ENCODE data around the gene PEF1.

The PEF1 gene

GRCh38 chr1:31671561-31672201 is 27.0 kb upstream of the PEF1 start:
- no peak for DNase-seq

GRCh38 chr1:31671147-31671546 is 26.5 kb upstream of the PEF1 start:
- DNase-seq = no peak

DNA sequence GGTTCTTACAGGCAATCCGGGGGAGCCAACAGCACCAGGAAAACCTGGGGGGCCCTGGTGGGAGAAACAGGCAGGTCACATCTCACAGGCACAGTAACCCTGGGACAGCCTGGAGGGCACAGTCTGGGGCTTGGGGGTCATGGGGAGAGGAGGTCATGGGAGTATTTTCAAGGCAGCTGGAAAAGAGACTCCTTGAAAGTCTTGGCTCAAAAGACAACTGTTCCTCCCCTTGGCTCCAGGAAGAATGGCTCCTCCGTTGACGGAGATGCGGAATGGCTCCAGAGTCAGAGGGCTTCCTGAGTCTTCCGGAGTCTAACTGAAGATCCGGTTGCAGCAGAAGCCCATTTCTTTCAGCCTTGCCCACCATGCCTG is 25.9 kb upstream of the PEF1 start:
- DNase-seq = no peak

DNA sequence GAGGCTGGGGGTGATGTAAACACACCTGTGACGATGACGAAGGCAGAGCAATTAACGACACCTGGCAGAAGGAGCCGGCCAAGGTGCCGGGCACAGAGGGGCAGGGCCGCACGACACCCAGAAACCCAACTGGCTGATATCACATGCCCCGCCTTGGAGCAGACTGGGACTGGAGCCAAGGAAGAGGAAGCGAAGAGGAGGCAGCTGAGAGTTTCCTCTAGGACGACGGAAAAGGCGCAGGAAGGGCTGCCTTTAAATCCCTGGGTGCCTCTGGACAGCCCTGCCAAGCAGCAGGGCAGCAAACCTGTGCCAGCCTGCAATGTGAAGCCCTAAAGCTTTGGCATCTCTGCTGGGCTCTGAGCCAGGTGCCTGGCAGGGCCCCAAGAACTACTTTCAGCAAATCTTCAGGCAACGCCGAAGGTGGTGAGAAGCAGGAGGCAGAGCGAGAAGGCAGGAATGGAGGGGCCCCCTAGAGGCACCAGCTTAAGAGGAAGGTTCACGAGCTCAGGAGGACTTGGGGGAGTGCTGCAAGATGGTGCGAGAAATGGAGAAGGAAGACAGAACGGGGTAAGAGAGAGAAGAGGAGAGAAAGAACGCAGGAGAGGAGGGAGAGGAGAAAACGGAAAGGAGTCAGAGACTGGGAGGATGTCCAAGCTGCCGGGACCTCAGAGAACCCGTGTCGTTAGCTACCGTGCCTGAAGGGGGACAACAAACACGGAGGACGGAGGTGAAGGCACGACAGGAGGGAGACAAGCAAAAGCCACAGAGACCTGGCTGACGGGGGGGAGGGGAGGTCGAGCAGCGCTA is 25.3 kb upstream of the PEF1 start:
- DNase-seq = peak in 57 of 58 donors; percentile 16 to 88 (median 70)

- DNase-seq = no peak
These were observed 24.7 kb upstream of the PEF1 start for GRCh38 chr1:31669433-31669785.

DNA sequence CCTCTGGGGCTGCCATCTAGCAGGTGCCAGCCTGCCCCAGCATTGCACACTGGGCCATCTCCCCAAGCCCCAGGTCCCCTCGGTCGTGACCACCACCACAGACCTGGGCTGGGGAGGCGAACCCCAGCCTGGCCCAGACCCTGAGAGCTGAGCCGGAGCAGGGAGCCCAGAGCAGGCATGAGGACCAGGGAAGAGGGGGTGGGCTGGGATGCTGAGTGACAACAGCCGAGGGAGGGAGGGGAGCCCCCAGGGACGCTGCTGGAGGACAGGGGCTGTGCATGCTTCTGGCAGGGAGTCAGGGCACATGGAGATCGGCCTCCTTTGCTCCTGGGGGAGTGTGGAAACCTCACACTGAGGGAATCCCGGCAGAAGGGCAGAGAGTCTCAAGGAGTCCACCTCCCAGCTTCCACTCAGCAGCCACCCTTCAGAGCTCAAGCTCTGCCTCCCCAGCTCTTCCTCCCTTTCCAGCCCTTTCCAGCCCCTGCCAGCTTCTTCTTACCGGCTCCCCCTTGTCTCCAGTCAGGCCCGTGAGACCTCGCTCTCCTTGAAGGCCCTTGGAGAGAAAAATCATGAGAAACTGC is 23.7 kb upstream of the PEF1 start:
- DNase-seq = no peak

- no peak for DNase-seq
These were observed 22.5 kb upstream of the PEF1 start for GRCh38 chr1:31667065-31667785.

DNA sequence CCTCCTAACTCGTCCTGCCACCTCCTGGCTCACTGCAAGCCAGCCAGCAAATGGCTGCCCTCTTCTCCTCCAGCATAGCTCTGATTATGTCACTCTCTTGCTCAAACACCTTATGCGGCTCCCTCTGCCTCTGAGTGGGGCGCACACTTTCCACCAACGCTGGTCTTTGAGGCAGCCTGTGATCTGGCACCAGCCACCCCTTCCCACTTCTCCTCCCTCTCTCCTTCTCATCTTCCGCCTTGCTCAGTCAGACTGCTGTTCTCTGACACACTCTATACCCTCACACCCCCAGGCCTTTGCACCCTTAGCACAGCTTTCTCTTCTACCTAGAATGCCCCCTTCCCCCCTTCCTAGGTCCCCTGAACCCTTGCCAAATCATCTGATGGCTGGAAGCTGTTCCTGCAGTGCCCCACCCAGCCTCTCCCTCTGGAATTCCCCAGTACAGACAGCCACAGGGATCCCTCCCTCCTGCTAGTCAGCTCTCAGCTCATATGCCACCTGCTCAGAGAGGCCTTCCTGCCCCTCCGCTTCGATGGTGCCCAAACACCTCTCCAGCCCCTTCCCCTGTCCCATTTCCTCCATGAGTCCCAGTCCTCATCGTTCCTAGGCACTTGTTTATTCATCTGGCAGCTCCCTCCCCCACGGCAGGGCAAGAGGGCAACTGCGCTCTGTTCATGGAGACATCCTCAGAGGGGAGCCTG is 21.7 kb upstream of the PEF1 start:
- DNase-seq = peak in 34 of 58 donors; percentile 10 to 77 (median 42)

GRCh38 chr1:31665234-31665878 is 20.7 kb upstream of the PEF1 start:
- DNase-seq = no peak

GRCh38 chr1:31664528-31664927 is 19.9 kb upstream of the PEF1 start:
- DNase-seq = no peak

DNA sequence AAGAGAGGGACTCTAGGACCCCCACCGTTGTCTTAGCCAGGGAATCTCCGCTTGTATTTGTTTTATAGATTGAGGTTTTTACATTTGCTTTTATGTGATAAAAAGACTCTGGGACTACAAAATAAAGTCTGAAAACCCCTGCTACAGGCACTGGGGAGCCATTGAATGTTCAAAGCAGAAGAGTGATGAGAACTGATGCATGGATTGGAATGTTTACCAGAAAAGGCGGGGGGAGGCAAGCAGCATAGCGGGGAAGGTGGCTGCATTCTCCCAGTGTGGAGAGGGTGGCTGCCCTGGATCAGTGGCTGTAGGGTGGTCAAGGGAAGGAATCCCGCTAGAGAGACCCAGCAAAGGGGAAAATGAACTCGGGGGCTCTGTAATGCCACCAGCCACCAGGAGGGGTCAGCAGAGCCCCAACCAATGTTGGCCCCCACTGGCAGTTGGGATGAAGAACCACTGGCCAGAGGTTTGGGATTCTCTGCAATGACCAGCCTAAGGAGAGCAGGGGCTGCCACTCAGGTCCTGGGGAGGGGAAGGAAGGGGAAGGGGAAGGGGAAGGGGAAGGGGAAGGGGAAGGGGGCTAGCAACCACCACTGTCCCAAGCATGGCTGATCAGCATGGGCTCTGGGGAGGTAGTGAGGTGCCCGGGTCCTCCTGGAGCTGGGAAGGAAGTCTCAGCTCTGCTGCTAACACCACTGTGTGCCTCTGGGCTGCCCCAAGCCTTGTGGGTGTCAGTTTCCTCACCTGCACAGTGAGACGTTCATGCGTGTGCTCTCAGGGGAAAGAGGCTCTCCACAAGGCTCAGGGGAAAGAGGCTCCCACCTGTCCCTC is 19.2 kb upstream of the PEF1 start:
- DNase-seq = peak in 38 of 58 donors; percentile 4 to 72 (median 32)

GRCh38 chr1:31662463-31662862 is 17.8 kb upstream of the PEF1 start:
- no peak for DNase-seq

GRCh38 chr1:31661856-31662255 is 17.2 kb upstream of the PEF1 start:
- DNase-seq = no peak

GRCh38 chr1:31660871-31661455 is 16.3 kb upstream of the PEF1 start:
- no peak for DNase-seq

DNA sequence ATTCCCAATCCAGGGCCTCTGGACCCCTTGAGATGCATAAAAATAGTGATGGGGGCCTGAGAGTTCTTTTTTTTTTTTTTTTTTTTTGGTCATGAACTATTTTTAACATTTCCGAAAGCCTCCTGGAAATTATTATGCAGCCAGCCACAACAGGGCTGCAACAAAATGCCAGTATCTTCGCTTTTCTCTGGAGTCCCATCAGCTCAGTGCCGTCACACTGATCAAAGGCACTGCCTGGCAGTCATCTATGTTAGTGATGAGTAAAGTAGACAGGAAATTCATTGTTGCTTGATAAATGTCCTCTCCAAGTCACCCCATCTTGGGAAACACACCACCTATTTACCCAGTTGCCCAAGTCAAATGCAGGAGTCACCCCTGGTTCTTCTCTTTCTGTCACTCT is 15.2 kb upstream of the PEF1 start:
- DNase-seq = no peak

GRCh38 chr1:31658721-31659120 is 14.0 kb upstream of the PEF1 start:
- no peak for DNase-seq

GRCh38 chr1:31657972-31658510 is 13.4 kb upstream of the PEF1 start:
- DNase-seq = no peak

DNA sequence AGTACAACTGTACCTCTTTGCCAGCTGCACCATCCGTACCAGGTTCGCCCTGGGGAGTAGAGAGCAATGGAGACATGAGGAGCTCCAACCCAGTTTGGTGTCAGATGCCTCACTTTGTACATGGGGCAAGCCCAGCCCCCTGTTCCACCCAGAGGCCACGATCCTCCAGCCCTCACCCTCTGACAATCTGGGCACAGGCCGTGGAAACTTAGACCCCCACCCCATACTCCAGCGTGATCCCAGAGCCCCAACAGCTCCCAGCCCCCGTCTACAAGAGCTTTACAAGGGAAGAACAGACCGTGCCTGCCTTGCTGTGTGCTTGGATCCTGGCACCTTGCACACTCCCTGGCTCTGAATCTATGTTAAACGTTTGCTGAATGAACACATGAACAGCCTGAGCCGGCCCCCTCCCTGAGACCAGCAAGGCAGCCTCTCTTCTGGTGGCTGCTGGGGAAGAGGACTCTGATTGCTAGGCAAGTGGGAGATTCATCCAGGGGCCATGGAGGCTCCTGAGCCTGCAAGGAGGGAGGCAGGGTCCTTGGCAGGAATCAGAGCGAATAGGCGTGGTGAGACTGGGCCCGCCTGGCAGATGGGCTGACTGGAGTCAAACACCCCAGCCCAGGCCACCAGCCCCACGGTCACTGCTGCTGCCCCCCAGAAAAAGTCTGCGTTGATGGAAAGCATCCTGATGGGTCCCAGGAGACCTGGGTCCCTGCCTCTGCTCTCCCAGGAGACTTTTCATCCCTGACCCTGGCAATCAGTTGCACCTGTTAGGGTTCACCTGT is 12.5 kb upstream of the PEF1 start:
- no peak for DNase-seq

All from anterior cingulate cortex (tissue), 58 donors.